Gastroesophageal sphincter (tissue), 3 donors: ENCODE results near the gene THBS2.

ENCODE experiments used
- POLR2A ChIP-seq, 2 donors: fragments of 450-650 bp; IDR thresholded peaks; one replicate each; pipeline ENCODE4 v1.6.1; 2017; ENCODE audit warnings: antibody characterized with exemption in 2 of 2, mild to moderate bottlenecking in 2 of 2, moderate library complexity in 1 of 2
- POLR2AphosphoS5 ChIP-seq: sonication (generic); formaldehyde crosslinking; IDR thresholded peaks from one replicate; pipeline ENCODE4 v1.6.1; 2017; ENCODE audit warnings: antibody characterized with exemption
- TF ChIP-seq, protein P1 (sequence below), 4 experiments: fragments of 200-600 bp in 2 of 4; fragments of 450-650 bp in 2 of 4; sonication (generic) in 1 of 4; IDR thresholded peaks; one replicate each; pipeline ENCODE4 v1.5.1; 2017 to 2019; ENCODE audit warnings: antibody characterized with exemption in 4 of 4, mild to moderate bottlenecking in 2 of 4, moderate library complexity in 2 of 4

- TF ChIP-seq, protein P1, sequence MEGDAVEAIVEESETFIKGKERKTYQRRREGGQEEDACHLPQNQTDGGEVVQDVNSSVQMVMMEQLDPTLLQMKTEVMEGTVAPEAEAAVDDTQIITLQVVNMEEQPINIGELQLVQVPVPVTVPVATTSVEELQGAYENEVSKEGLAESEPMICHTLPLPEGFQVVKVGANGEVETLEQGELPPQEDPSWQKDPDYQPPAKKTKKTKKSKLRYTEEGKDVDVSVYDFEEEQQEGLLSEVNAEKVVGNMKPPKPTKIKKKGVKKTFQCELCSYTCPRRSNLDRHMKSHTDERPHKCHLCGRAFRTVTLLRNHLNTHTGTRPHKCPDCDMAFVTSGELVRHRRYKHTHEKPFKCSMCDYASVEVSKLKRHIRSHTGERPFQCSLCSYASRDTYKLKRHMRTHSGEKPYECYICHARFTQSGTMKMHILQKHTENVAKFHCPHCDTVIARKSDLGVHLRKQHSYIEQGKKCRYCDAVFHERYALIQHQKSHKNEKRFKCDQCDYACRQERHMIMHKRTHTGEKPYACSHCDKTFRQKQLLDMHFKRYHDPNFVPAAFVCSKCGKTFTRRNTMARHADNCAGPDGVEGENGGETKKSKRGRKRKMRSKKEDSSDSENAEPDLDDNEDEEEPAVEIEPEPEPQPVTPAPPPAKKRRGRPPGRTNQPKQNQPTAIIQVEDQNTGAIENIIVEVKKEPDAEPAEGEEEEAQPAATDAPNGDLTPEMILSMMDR (IDR thresholded peaks at IDR 0.05) = no peak
- TF ChIP-seq POLR2A (IDR thresholded peaks at IDR 0.05) = no peak
- TF ChIP-seq POLR2AphosphoS5 = no peak
Measured at GRCh38 chr6:169271877-169272216, 18.2 kb upstream of the THBS2 start.
